Stimulated activated naive CD4-positive, alpha-beta T cell (primary cell): ENCODE measurements around the gene CRACR2B.

Experiments
- DNase-seq, 6 experiments: peaks; one replicate each; lab custom pipeline; 2025; lab: John Stamatoyannopoulos, UW

CRACR2B gene

GRCh38 chr11:827146-827896, 398 bp upstream of the CRACR2B start:
- no peak for DNase-seq

GRCh38 chr11:828506-829175, 922 bp downstream of the CRACR2B start:
- no peak for DNase-seq

GRCh38 chr11:829176-829846, 1.6 kb downstream of the CRACR2B start:
- no peak for DNase-seq

DNA sequence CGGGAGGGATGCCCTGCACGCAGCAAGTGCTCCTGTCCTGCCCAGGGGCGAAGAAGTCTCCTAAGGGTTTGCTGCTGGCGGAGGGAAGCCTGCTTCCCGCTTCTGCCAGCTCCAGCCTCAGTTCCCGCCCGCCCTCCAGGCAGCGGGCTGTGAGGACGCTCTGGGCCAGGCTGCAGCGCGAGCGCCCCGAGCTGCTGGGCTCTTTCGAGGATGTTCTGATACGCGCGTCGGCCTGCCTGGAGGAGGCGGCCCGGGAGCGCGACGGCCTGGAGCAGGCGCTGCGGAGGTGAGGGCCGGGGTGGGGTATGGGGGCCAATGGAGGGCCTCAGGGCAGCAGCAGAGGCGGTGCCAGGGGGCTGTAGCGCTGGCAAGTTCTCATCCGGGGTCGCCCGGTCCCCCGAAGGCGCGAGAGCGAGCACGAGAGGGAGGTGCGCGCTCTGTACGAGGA, 2.2 kb downstream of the CRACR2B start:
- DNase-seq, result peak in 1 of 6 experiments; percentile 56

DNA sequence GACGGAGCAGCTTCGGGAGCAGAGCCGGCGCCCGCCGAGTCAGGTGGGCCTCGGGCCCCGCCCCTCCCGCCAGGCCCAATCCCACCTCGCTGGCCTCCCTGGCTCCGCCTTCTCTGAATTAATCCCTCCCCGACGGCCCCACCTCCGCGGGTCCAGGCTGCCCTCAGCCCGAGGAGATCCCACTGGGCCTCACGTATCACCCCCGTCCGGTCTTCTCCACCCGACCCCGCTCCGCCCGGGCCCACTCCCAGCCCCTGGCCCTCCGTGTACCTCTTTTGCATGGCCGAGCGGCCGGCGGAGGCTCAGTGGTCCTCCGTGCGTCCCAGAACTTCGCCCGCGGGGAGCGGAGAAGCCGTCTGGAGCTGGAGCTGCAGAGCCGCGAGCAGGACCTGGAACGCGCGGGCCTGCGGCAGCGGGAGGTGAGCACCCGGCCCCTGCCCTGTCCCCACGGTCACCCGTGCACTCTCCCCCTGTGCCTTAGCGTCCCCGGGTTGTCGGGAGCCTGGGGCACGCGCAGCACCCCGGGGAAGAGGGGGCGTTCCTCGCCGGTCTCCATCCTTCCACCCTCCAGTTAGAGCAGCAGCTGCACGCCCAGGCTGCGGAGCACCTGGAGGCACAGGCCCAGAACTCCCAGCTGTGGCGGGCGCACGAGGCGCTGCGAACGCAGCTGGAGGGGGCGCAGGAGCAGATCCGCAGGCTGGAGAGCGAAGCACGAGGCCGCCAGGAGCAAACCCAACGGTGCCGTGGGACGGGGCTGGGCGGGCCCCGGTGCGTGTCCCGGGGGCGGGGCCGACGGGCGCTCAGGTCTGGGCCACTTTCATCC, 2.8 kb downstream of the CRACR2B start:
- DNase-seq, result peak in 3 of 6 experiments; percentile 36 to 51 (median 47)

DNA sequence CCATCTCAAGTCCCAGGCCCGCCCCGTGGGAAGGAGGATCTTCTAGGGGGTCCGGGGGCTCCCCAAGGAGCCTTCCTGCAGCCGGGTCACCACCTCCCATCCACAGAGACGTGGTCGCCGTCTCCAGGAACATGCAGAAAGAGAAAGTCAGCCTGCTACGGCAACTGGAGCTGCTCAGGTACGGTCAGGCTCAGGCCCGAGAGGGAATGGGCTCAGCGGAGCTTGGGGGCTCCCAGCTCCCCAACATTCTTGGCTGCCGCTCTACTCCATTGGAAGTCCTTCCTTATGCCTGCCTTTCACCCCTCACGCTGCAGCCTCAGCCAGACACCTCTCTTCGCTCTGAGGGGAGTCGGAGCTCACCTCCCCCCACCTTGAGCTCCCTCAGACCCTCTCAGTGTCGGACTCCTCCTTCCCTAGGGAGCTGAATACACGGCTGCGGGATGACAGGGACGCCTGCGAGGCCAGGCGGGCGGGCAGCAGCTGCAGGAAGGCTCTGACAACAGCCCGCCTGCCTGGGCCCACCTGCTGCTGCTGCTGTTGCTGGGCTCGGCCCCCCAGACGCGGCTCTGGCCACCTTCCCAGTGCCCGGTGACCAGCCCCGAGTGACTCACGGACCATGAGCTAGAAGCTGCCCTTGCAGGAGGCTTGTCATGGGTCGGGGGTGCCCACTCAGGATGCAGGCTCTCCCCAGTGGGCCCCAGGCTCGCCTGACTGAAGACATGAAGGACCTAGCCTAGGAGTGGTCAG, 3.6 kb downstream of the CRACR2B start:
- DNase-seq, result no peak

DNA sequence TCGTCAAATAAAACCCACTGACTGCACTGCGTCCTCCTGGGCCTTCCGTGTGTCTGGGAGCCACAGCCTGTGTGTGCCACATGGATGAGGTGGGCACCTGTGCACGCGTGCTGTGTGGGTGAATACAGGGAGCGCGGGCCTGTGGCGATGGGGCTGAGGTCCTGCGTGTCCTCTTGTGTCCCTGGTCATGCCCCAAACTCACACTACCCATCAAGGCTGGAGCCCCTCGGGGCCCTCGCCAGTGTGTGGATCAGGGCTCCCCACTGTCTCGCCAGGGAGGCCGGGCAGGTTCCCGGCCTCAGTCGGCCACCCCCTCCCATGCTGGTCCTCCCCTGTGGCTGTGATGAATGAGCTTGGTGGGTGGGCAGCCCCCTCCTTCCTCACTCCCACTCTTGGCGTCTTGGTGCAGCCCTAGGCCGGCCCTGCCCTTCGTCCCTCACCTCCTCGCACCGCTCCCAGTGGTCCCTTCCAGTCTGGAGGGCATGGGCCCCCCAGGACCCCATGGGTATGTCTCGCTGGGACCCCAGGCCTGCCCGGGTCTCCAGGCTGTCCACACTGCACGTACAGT, 4.3 kb downstream of the CRACR2B start:
- no peak for DNase-seq

- DNase-seq, result peak in 1 of 6 experiments; percentile 25
Measured at GRCh38 chr11:832529-833113, 4.9 kb downstream of the CRACR2B start, which contains the start of gene CD151. Gene CD151, plus strand, starts transcription at chr11:832952. Its CDS starts 3,118 bp downstream, at chr11:836070.

- DNase-seq, result no peak
Measured at GRCh38 chr11:833114-833791, 5.5 kb downstream of the CRACR2B start.

DNA sequence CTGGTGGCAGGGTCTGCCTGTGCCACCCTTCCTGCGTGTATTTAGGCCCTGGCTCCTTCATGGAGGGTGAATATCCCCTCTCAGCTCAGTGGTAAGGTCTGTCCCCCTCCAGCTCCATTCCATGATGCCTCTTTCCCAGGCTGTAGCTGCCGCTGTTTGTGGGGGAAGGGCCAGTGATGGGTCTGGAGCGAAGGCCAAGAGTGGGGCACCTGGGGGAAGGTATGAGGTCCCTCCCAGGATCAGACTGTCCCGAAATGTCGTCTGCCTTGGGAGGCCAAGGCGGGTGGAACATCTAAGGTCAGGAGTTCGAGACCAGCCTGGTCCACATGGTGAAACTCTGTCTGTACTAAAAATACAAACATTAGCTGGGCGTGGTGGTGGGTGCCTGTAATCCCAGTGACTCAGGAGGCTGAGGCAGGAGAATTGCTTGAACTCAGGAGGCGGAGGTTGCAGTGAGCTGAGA, 6.2 kb downstream of the CRACR2B start:
- DNase-seq, result no peak

- DNase-seq, result no peak
Measured at GRCh38 chr11:834371-835316, 6.9 kb downstream of the CRACR2B start.

DNA sequence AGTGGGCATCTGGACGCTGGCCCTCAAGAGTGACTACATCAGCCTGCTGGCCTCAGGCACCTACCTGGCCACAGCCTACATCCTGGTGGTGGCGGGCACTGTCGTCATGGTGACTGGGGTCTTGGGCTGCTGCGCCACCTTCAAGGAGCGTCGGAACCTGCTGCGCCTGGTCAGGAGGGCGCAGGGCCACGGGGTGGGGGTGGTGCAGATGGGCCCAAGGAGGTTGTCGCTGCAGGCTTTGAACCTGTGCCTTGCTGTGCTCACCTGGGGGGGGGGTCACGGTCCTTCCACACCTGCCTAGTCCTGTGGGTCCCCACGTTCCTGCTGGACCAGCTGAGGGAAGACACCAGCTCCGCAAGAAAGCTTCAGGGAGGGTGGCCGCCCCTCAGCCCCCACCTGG, 8.6 kb downstream of the CRACR2B start:
- DNase-seq, result no peak

GRCh38 chr11:836700-837099, 9.0 kb downstream of the CRACR2B start:
- DNase-seq, result no peak

GRCh38 chr11:837189-837989, 9.7 kb downstream of the CRACR2B start:
- DNase-seq, result no peak

DNA sequence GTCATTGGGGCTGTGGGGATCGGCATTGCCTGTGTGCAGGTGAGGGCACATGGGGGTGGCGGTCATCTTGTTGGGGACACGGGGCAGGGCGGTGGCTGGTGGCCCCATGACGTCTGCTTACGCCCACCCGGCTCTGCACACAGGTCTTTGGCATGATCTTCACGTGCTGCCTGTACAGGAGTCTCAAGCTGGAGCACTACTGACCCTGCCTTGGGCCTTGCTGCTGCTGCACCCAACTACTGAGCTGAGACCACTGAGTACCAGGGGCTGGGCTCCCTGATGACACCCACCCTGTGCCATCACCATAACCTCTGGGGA, 10.2 kb downstream of the CRACR2B start:
- DNase-seq, result no peak

DNA sequence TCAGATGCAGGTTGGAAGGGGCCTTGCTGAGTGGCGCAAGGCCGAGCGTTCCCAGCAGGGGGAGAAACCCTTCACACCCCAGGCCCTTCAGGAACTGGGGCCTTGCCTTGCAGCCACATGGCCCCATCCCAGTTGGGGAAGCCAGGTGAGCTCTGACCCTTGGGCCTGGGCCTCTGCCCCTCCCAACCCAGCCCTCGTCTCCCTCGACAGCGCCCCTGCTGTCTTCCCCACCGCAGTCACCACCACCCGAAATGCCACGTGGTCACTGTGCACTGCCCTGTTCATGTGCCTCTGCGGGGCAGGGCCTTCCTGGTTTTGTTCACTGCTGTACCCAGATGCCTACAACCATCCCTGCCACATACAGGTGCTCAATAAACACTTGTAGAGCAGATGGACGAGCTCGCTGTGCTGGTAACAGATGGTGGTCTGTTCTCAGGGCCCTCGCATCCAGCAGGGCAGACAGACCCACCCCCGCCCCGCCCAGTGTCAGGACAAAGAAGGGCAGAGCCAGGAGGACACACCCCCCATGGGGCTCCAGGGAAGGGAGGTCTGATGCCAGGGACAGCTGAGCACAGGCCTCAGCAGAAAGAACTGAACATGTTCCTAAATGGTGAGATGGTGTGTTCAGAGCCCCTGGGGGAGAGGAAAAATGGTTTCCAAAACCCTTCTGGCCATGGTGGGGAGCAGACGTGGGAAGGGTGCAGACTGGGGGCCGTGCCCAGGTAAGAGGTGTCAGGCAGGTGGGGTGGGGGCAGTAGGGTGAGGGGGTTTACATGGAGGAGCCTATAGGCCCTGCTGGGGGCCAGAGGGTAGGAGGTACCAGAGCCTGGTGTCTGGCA, 10.9 kb downstream of the CRACR2B start:
- DNase-seq, result no peak

DNA sequence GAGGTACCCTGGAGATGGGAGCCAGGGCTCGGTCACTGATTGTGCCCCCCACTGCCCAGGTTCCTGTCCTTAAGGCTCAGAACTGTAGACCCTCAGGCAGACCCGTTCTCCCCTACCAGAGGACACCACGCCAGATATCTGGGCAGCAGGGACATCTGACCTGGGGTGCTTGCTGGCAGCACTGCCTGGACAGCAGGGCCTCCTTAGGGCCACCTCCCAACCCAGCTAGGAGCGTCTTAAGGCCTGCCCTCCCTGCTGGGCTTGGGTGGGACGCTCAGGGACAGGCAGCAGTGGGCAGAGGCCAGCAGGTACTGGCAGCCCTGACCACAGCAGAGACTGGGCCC, 11.5 kb downstream of the CRACR2B start:
- DNase-seq, result no peak
